HepG2 (cell line): ENCODE measurements around the gene CMTM1. TPM values are rescaled to one million over a fixed set of nuclear protein-coding genes. Genes with fewer than 3 reads are reported as not detected.

Experiments used
- AGO1 ChIP-seq: fragments of 200-400 bp; formaldehyde crosslinking; IDR thresholded peaks from 2 replicates; pipeline ENCODE4 v1.6.1; 2017; ENCODE audit warnings: mild to moderate bottlenecking, low read depth, low read length, moderate library complexity; ENCODE audit not compliant: poor library complexity, severe bottlenecking
- KLF13 ChIP-seq: sonication (generic); formaldehyde crosslinking; IDR thresholded peaks from 2 replicates; pipeline ENCODE4 v1.4.0; 2020; ENCODE audit warnings: mild to moderate bottlenecking, missing genetic modification reagents
- KLF6 ChIP-seq: IDR thresholded peaks from 2 replicates; pipeline ENCODE4 v1.8.0; 2016; ENCODE audit warnings: missing biosample characterization, missing genetic modification reagents
- MEIS2 ChIP-seq: sonication (generic); formaldehyde crosslinking; IDR thresholded peaks from 2 replicates; pipeline ENCODE4 v1.9.0; 2021; ENCODE audit warnings: mild to moderate bottlenecking, missing genetic modification reagents
- RBAK ChIP-seq: sonication (generic); formaldehyde crosslinking; IDR thresholded peaks from 2 replicates; pipeline ENCODE4 v1.5.1; 2020; ENCODE audit warnings: mild to moderate bottlenecking, missing genetic modification reagents
- RCOR2 ChIP-seq: IDR thresholded peaks from 2 replicates; pipeline ENCODE4 v1.6.1; 2016; ENCODE audit warnings: missing biosample characterization, missing genetic modification reagents
- RNF2 ChIP-seq: fragments of 450-650 bp; conservative IDR thresholded peaks from 2 replicates; pipeline ENCODE4 v1.6.1; 2016; ENCODE audit warnings: low read depth
- SKI ChIP-seq: fragments of 450-650 bp; IDR thresholded peaks from one replicate; pipeline ENCODE4 v1.6.1; 2018; ENCODE audit warnings: mild to moderate bottlenecking; ENCODE audit not compliant: partially characterized antibody
- SRF ChIP-seq: IDR thresholded peaks from 2 replicates; pipeline ENCODE4 v1.6.1; 2011; ENCODE audit warnings: mild to moderate bottlenecking, low read depth, low read length, moderate library complexity
- STAT5B ChIP-seq: sonication (generic); formaldehyde crosslinking; IDR thresholded peaks from 2 replicates; pipeline ENCODE4 v1.4.0; 2020; ENCODE audit warnings: missing genetic modification reagents
- TEAD2 ChIP-seq: sonication (generic); formaldehyde crosslinking; IDR thresholded peaks from 2 replicates; pipeline ENCODE4 v1.9.0; 2021; ENCODE audit warnings: missing genetic modification reagents
- ZNF780A ChIP-seq: sonication (generic); formaldehyde crosslinking; IDR thresholded peaks from 2 replicates; pipeline ENCODE4 v1.8.0; 2022; ENCODE audit warnings: mild to moderate bottlenecking, missing genetic modification reagents, moderate library complexity
- polyA plus RNA-seq, 8 experiments: library from polyadenylated mRNA; depleted of rRNA in 3 of 8; stranded (reverse) in 7 of 8; unstranded in 1 of 8; fragments of >200 nt; fragmentation: Illumina TruSeq in 4 of 8; extraction: Trizol in 4 of 8; gene quantifications; 2 replicates each; pipeline versions ENCODE4 v1.2.1 to v1.2.3, GENCODE V29; 2011 to 2016; ENCODE audit warnings: low read depth in 4 of 8, missing spikeins in 1 of 8, mixed read lengths in 1 of 8; ENCODE audit not compliant: insufficient read depth in 1 of 8
- total RNA-seq, 5 experiments: library from RNA; depleted of rRNA; stranded (reverse); fragments of >200 nt; fragmentation: Illumina TruSeq; extraction: Trizol; gene quantifications; 2 replicates each; pipeline ENCODE4 v1.2.3, GENCODE V29; 2016; ENCODE audit warnings: low read depth in 1 of 5
- TF ChIP-seq, protein P1 (sequence below): sonication (generic); formaldehyde crosslinking; IDR thresholded peaks from 2 replicates; pipeline ENCODE4 v1.5.1; 2020; ENCODE audit warnings: mild to moderate bottlenecking, missing genetic modification reagents, moderate library complexity
- TF ChIP-seq, protein P2 (sequence below): IDR thresholded peaks from 2 replicates; pipeline ENCODE4 v1.6.1; 2016; ENCODE audit warnings: low read depth, borderline replicate concordance
- TF ChIP-seq, protein P3 (sequence below), 2 experiments: fragments of 450-650 bp in 1 of 2; sonication (generic) in 1 of 2; formaldehyde crosslinking in 1 of 2; IDR thresholded peaks; 2 replicates each; pipeline versions ENCODE4 v1.6.1 to v1.8.0; 2016 to 2022; ENCODE audit warnings: antibody characterized with exemption in 1 of 2, mild to moderate bottlenecking in 1 of 2, missing genetic modification reagents in 1 of 2

CMTM1 gene
- total and polyA plus RNA-seq, 2 of the 13 experiments (the other 11 are each of a cell fraction or from before 2014, with no cell fraction given) = 1.7 to 2.9 TPM

DNA sequence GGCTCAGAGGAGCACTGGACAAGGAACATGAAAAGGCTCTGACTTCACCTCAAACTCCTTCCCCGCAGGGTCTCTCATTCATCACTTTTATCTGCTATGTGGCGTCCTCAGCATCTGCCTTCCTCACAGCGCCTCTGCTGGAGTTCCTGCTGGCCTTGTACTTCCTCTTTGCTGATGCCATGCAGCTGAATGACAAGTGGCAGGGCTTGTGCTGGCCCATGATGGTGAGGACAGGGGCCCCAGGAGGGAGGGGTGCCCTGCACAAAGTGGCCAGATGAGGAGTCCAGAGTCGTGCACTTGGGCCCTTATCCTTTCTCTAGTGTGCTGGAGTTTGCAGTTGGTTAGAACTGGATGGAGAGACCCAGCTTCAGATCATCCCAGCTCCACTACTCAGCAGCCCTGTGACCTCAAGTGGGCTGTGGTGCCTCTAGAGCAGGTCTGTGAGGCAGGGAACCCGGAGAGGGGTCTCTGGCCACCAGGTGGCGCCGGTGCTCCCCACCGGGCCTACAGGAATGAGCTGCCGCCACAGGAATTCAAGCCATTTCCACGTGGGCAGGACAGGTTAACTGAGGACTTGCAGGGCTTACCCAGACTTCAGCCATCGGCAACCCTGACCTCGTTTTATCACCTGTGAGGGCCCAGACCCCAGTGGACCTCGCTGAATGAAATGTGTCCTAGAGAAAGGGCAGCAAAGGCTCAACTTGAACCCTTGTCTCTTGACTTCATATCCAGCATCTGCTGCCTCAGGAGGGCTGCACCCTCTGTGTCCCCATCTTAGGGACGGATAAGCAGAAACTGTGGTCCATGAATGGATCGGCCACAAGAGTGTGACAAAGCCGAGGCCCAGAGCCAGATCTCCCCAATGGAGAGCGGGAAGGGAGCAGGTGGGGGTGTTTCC, 42.3 kb downstream of the CMTM1 start (continued):
- TF ChIP-seq, protein P1, sequence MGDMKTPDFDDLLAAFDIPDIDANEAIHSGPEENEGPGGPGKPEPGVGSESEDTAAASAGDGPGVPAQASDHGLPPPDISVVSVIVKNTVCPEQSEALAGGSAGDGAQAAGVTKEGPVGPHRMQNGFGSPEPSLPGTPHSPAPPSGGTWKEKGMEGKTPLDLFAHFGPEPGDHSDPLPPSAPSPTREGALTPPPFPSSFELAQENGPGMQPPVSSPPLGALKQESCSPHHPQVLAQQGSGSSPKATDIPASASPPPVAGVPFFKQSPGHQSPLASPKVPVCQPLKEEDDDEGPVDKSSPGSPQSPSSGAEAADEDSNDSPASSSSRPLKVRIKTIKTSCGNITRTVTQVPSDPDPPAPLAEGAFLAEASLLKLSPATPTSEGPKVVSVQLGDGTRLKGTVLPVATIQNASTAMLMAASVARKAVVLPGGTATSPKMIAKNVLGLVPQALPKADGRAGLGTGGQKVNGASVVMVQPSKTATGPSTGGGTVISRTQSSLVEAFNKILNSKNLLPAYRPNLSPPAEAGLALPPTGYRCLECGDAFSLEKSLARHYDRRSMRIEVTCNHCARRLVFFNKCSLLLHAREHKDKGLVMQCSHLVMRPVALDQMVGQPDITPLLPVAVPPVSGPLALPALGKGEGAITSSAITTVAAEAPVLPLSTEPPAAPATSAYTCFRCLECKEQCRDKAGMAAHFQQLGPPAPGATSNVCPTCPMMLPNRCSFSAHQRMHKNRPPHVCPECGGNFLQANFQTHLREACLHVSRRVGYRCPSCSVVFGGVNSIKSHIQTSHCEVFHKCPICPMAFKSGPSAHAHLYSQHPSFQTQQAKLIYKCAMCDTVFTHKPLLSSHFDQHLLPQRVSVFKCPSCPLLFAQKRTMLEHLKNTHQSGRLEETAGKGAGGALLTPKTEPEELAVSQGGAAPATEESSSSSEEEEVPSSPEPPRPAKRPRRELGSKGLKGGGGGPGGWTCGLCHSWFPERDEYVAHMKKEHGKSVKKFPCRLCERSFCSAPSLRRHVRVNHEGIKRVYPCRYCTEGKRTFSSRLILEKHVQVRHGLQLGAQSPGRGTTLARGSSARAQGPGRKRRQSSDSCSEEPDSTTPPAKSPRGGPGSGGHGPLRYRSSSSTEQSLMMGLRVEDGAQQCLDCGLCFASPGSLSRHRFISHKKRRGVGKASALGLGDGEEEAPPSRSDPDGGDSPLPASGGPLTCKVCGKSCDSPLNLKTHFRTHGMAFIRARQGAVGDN (CRISPR knock-in tag) = peak; percentile 100
- TF ChIP-seq STAT5B (no peak), MEIS2 (peak; percentile 47; the same call in 1 of the 2 replicates), KLF6 (CRISPR knock-in tag) (0 out of 2 replicates have a peak, but pooled peaks have one; percentile 38), TEAD2 (CRISPR knock-in tag) (no peak), RNF2 (peak; percentile 97), RCOR2 (CRISPR knock-in tag) (peak; percentile 50; the same call in 1 of the 2 replicates), KLF13 (CRISPR knock-in tag) (peak; percentile 55; the same call in 1 of the 2 replicates), SKI (peak; percentile 88), RBAK (CRISPR knock-in tag) (no peak), AGO1 (no peak), ZNF780A (CRISPR knock-in tag) (no peak; the same call in 1 of the 2 replicates), SRF (no peak)
- TF ChIP-seq, protein P2, sequence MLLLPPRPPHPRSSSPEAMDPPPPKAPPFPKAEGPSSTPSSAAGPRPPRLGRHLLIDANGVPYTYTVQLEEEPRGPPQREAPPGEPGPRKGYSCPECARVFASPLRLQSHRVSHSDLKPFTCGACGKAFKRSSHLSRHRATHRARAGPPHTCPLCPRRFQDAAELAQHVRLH = peak; percentile 92
- TF ChIP-seq, protein P3, sequence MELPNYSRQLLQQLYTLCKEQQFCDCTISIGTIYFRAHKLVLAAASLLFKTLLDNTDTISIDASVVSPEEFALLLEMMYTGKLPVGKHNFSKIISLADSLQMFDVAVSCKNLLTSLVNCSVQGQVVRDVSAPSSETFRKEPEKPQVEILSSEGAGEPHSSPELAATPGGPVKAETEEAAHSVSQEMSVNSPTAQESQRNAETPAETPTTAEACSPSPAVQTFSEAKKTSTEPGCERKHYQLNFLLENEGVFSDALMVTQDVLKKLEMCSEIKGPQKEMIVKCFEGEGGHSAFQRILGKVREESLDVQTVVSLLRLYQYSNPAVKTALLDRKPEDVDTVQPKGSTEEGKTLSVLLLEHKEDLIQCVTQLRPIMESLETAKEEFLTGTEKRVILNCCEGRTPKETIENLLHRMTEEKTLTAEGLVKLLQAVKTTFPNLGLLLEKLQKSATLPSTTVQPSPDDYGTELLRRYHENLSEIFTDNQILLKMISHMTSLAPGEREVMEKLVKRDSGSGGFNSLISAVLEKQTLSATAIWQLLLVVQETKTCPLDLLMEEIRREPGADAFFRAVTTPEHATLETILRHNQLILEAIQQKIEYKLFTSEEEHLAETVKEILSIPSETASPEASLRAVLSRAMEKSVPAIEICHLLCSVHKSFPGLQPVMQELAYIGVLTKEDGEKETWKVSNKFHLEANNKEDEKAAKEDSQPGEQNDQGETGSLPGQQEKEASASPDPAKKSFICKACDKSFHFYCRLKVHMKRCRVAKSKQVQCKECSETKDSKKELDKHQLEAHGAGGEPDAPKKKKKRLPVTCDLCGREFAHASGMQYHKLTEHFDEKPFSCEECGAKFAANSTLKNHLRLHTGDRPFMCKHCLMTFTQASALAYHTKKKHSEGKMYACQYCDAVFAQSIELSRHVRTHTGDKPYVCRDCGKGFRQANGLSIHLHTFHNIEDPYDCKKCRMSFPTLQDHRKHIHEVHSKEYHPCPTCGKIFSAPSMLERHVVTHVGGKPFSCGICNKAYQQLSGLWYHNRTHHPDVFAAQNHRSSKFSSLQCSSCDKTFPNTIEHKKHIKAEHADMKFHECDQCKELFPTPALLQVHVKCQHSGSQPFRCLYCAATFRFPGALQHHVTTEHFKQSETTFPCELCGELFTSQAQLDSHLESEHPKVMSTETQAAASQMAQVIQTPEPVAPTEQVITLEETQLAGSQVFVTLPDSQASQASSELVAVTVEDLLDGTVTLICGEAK (IDR thresholded peaks at IDR 0.05) = no peak
- TF ChIP-seq, protein P3 (CRISPR knock-in tag; IDR thresholded peaks at IDR 0.05) = peak; percentile 57; the same call in 1 of the 2 replicates
